ENCODE data around the gene SLC25A41.

Gene SLC25A41

DNA sequence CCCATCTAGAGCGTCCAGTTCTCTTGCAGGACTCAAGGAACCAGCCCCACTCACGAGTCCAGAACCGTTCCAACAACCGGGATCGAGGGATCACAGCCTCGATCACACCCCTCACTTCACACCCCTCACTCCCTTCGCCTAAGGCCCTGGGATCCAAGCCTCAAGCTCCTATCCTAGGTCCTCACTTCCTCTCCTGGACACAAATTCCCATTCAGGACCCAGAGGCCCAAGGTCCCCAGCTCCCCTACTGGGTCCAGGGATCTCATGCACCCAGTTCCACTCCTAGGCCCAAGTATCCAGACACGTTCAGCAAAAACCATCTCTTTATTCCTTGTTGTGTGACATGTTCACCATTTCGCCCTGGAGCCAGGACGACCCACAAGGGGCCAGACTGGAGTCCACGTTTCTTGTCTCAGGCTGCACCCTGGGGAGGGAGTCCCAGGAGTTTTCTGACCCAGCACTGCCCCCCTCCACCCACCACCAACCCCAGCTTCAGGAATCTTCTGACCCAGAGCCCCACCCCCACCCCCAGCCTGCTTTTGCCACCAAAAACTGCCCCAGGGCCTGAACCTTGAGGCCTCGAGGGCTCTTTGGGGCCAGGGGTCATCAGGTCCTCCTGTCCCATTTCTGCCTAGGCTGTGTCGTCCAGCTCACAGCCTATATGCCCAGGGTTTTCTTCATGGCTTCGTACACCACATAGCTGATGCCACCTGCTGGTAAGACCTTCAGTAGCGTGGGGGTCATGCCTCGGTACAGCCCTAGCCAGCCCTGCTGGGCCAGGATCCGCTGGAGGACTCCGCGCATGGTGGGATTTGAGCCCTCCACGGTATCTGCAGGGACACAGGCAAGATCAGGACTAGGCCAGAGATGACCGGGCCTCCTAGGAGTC is 7.6 kb downstream of the SLC25A41 start:
- peak in 2 of 3 donors; percentile 13 to 18 for DNase-seq

DNA sequence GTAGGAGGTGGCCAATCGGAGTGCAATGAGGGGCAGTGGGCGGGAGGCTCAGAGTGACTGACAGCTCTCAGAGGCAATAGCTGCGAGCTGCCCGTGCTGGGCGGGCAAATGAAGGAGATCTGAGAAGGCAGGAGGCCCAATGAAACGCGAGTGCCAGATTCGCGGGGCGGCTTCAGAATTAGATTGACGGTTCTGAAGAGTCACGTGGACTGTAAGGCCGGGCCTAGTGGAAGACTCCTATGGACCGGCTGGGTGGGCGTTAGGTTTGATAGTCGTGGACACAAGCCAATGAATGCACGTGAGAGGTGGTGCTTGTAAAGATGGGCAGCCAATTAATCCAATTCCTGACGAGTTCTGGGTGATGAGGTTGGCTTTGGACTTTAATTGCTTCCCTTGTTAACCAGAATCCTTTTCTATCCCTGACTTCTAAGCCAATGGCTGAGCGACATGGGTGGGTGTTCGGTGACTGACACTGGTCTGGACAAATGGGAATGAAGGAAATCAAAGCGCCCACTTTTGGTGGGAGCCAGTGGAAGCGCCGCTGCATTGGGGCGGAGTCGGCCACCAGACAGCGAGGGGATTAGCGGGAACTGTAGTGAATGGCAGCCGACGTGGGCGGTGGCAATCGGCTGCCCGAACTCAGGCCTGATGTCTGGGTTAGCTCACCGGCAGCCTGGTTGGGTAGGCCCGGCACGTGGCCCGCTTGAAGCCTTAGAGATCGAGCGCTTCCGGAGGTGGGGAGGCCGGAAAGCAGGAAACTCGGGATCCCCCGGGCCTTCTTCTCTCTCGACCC is 8.4 kb downstream of the SLC25A41 start:
- peak; percentile 99 to 100 (median 100) for DNase-seq

DNA sequence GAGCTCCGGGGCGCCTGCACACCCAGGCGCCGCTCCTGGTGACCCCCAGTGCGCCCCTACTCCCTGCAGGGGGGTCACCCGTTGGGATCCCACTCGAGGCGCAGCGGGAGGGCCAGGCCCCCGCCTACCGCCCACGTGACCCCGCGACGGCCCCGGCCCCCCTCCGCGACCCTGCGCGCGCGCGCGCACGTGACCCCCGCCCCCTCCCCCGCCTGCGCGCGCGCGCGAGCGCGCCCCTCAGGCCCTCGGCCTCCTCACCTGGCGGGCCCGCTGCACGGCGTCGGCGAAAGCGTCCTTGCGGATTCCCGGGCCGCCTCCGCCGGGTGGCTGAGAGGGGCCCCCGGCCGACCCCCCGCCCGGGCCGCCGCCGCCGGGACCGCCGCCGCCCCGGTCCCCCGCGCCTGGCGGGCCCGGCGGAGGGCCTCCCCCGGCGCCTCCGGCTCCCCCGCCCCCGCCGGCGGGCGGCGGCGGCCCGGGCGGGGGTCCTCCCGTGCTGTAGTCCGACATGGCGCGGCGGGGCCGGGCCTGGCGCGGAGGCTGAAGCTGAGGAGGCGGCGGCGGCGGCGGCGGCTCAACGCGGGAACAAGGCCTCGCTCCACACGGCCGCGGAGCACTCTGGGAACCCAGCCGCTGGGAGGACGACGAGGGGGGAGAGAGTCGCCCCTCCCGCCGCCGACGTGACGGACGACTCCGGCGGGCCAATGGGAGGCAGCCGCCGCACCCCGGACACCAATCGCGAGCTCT is 9.2 kb downstream of the SLC25A41 start, which contains the start of gene KHSRP:
Gene KHSRP, minus strand, starts transcription at position 617 of the 744 bp plus-strand sequence. Its CDS starts 110 bp downstream, at position 507.
- DNase-seq, result peak in 2 of 3 donors; percentile 14 to 56

DNA sequence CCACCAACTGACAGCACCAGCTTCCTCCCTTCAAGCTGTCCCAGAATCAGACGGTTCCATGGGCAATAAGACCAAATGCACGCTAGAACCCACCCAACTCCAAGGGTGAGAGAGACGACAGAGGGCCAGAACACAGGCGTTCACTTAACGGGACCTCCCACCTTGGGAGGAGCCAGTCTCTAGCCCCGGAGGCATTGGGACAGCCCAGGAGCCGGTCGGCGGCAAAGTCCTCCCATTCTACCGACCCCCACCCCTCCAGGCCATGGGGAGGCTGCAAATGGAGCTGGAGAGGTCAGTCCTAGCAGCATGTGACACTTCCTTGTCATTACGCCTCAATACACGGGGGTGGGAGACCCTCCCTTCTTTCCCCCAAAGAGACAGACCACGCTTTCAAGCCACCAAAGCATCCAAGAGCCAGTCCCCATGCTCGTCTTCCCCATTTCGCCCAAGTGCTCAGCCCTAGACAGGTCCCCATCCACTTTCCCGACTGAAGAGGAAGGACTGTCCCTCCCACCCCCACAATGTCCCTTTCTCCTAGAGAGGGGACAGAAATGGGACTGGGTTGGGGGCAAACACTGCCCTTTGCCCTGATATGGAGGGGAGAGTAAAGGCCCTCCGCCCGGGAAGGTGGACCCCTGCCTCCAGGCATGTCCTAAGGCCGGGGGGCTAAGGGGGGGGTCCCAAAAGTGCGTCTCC is 9.9 kb downstream of the SLC25A41 start:
- peak; percentile 46 to 69 (median 52) for DNase-seq

DNA sequence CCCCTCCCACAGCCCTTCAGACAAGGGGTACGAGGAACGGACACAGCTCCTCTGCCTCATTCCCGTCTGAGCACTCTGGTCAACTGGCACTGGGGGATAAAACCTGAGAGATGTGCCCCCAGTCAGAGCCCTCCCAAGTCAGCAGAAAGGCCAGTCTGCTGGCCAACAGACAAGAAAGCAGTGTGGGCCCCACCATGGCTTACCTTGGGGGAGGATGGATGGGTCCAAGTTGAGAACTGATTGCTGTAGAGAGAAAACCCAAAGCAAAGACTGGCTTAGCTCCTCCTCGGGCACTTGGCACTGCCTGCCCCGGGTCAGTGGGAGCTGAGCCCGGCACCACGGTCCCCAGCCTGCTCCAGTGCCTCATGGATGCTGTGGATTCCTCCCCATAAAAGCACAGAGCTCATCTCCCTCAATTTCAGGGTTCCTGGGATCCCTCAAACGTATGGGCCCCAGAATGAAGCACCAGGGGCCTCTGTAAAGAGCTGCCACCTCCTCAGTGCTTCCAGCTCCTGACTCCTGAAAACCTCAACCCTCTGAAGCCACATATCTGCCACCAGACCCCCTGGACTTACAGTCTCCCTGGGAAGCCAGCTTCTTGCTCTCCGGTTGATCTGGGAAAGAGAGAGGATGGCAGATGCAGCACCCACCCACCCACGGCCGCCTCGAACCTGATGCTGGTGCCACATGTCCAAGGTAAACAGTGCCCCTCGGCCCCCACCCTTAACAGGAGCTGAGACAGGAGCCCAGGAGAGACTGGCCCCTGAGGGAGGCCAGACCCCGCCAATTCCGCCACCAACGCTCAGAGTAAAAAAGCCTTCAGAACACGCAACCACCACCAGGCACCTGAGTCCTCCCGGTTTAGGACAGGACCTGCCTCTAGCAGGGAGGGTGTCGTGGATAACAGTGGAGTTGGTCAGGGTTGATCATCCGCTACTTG is 12.2 kb downstream of the SLC25A41 start:
- DNase-seq, result no peak

DNA sequence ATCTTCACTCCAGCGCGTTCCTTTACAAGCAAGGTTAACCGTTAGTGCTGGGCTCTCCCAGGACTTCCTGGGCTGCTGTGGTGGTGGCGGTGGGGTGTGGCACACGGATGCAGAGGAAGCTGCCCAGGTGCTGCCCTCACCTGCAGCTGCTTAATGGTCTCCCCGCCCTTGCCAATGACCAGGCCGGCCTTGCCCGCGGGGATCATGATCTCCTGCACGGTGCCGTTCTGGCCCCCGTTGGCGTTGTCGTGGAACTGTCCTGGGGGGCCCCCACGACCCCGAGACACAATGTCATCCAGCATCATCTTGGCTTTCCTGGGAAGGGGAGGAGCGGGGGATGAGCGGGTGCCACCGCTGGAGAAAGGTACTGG is 15.0 kb downstream of the SLC25A41 start:
- DNase-seq, result no peak

DNA sequence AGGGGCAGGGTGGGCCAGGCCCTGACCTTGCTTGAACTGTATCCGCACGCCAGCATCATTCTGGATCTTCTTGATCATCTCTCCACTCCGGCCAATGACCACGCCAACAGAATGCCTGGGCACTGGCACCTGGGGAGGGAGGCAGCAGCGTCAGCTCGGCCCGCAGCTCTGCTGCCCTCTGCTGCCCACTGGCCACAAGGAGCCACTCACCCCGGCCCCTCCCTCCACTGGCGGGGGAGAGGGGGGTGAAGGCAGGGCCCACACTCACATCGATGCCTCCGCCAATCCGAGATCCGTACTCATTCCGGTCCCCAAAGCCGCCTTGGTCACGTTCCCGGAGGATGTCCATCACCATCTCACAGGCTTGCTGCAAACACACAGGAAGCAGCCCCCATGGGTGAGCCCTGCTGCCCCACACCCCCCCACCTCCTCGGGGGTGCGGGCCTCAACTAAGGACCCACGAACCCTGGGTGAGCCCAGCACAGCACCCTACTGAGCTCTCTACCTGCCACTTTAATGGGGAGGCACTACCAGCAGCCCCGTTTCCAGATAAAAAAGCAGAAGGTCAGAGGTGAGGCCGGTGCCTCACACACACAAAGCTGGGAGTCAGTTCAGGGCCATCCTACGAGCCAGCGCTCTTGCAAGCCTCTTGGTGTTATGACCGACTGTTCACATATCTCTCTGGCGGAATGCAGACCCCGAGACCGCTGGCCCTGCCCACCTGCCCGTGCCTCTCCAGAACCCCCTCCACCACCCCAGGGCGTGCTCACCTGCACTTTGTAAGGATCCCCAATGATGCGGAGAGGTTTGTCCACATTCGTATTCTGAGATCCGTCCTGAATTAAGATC is 15.6 kb downstream of the SLC25A41 start:
- peak in 1 of 3 donors; percentile 30 for DNase-seq

DNA sequence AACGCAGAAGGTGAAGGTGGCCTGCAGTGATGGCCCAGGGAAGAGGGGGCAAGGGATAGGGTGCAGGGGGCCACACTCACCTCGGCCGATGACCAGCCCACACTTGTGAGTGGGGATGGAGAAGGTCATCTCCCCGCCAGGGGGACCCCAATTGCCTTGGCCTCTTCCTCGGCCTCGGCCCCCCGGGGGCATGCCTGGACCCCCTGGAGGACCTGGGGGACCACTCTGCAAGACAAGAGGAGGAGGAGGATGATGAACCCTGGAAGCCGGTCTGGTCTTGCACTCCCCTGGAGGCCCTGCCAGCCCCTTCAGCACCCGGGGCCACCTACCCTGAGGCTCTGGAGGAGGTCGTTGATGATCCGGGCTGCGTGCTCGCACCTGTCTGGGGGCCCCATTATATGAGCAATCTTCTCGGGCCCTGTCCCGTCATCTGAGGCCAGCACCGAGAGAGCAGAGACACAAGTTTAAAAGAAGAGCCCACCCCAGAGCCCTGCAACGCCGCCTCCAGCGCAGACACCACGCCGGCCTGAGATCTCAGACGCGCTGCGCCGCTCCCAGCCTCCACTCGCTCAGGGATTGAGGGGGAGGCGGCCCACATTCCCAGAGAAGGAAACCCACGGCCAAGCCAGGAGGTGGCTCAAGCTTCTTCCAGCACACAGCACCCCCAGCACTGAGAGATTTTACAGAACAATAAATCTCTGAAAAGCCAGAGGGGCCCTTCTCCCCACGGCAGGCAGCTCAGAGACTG is 16.7 kb downstream of the SLC25A41 start:
- DNase-seq, result no peak

DNA sequence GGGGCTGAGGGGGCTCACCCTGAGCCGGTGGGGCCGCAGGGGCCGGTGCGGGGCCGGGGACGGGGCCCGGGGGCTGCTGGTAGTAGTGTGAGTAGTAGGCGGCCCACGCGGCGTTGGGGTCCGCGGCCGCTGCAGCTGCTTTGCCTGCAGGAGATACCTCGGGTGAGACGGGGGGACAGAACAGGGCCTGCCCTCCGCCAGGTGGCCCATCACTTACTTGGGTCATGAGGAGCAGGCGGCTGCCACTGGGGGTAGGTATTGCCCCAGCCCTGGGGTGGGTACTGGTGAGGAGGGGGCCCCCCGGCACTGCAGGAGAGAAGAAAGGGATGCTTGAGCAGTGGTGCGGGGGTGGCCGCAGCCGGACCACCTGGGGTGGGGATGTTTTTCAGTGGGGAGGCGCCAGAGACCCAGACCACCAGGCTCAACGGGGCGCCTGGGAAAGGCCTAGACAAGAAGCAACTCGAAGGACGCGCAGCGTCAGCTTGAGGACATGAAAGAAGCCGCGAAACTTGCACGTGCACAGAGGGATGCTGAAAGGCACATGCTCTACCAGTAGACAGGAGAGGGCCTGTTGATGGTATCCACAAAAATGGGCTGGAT is 17.9 kb downstream of the SLC25A41 start:
- no peak for DNase-seq

DNA sequence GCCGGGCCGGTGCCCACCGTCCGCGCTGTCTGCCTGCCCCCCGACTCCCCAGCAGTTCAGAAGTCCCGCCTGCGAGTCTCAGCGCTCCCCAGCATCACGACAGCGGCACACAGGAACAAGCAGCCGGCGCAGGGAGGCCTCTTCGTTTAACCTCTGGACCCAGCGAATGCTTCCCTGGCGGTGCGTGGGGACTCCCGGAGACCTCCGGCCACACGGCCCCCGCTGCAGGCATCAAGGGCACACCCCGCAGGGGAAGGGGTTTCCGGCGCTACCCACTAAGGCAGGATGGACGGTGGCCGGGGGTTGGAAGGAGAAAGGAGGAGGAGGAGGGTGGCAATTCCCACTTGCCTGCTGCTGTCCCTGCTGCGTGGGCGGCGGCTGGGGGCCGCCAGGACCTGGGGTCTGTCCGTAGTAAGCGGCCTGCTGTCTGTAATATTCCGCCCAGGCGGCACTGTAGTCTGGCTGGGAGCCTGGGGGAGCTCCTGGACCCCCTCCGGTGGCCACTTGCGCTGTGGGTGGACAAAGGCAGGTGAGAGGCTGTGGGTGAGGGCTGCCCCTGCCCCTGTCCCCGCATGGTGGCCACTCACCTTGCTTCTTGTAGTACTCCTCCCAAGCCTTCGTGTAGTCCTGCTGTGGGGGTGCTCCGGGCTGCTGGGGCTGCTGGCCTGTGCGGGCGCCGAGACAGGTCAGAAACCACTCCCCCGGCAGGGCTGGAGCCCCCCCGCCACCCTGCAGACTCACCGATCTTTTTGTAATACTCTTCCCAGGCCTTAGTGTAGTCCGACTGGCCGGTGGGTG is 18.6 kb downstream of the SLC25A41 start:
- no peak for DNase-seq

DNA sequence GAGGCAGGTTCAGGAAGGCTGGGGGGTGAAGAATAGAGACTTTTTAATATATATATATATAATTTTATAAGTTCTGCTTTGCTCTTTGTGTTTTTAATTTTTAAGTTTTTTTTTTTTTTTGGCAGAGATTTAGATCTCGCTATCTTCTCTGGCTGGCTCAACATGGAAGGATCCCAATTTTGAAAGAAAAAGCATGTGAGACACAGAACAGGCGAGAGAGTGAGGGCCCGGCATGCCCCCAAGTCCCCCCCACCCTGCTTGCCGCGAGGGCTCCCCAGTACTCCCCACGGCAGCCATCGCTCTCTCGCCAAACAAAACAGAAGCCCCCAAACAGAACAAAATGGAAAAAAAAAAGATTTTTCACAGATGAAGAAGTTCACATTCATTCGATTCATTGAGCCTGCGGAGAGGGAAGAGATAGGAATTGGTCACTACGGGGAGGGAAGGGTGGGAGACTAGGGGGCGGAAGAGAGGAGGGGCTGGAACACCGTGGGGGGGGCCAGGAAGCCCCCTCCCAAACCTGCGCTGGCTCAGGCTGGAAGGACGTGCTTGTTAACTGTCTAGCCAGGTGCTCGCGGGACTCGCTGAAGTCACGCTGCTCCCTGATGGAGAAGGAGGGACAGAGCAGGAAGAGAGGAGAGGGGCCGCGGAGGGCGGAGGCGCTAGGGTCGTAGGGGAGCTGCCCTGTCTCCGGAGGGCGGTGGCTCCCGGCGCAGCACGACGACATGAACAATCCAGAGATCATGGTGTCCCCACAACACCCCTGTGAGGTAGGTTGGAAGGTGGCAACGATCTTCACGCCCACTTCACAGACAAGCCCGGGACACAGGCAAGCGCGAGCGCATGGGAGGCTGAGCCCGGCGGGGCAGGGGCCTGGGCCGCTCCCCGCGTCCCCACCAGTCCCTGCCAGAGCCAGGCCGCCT is 19.6 kb downstream of the SLC25A41 start:
- DNase-seq, result no peak

DNA sequence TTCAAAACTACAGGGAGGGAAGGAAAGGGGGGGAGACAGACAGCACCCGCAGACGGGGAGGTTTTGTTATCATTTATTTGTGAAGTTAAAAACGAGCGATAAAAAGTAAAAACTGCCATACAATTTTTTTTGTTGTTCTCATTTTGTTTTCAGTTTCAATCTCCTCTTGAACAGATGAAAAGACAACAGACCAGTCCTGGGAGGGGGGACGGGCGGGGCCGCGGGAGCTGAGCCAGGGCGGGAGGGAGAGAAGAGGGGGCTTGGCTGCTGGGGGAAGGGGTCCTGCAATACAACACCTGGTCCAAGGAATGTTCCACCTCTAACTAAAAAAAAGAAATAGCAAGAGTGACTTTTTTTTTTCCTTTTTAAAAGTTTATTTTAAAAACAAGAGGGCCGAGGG is 20.3 kb downstream of the SLC25A41 start:
- no peak for DNase-seq

DNA sequence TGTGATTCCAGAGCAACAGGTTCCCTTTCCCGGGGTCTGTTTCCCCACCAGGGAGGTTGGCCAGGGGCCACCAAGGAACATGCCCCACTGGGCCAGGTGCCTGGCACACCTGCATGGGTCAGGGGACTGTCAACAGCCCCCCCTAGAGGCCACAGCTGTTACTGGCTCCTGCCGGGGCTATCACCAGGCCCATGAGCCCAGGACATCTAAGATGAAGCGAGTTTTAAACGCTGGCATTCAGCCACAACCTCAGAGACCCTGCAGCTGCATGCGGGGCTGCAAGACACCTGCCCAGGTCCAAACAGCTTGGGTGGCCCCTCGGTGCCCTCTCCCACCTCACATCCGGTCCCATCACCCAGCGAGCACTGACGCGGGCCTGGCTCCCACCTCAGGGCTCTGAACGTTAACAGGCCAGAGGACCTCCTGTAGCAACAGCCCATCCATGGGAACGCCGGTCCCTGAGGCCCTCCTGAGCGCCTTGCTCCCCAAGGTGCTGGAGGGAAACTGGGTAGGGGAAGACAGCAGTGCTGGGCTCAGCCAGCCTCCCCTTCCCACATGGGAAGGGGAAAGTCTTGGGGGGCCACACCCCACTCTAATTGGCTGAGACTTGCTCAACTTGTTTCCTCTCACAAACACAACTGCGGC is 21.0 kb downstream of the SLC25A41 start:
- DNase-seq, result peak in 2 of 3 donors; percentile 17 to 30

DNA sequence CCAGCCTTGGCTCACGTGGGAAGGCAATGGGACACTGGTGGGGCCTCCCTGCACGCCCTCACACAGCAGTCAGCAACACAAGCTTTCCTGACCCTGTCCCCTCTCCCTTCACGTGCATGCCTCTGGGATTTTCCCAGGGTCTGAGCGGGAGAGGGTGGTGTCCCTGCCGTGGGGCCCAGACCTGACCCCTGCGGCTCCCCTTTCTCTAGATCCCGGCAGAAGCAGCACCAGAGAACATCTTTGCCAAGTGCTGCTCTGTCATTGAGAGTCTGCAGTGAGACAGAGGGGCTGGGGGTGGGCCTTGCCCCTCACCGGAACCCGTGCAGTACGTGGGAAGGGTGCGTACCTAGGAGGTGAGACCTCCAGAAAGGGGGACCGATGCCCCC is 21.5 kb downstream of the SLC25A41 start:
- DNase-seq, result no peak

DNA sequence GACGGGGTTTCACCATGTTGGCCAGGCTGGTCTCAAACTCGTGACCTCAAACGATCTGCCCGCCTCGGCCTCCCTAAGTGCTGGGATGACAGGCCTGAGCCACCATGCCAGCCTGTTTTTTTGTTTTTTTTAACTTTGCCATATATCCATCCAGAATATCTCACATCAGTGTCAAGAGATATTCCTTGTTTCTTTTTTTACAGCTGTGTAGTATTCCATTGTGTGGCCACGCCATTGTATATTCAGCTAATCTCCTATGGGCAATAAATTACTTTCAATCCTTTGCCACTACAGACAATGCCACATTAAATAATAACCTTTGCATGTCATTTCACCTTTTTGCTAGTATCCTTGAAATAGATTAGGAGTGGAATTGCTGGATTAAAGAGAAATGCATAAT is 24.2 kb downstream of the SLC25A41 start:
- no peak for DNase-seq

DNA sequence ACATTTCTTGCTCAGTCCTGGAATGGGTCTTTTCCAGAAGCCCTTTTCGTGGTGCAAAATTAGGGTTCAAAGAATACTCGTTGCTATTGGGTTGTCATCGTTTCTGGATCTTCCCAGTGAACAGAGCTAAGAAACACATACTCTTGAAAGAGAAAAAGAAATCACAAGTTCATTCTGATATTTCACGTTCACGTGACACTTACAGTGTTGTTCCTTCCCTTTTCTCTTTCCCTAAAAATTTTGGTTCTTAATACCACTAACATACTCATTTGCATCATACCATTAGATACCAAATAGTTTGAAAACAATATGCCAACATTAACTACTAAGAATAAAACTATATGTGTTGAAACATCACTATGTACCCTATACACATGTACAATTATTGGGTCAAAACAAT is 27.2 kb downstream of the SLC25A41 start:
- DNase-seq, result peak in 2 of 3 donors; percentile 50 to 61

Measured in suppressor macrophage treated with lipopolysaccharide for 1 hour (primary cell).